H1 (cell line): ENCODE measurements around the gene ITGAE.

Experiments
- CHD2 ChIP-seq: IDR thresholded peaks from 2 replicates; pipeline ENCODE4 v1.6.1; 2012; ENCODE audit warnings: low read length, improper control_type of control experiment
- KDM5A ChIP-seq: fragments of 200-600 bp; IDR thresholded peaks from 2 replicates; pipeline ENCODE4 v1.7.1; 2012; ENCODE audit warnings: mild to moderate bottlenecking, low read length, inconsistent platforms, mixed read lengths
- SIRT6 ChIP-seq: IDR thresholded peaks from one replicate; pipeline ENCODE4 v1.7.1; 2012; ENCODE audit warnings: low read length, inconsistent platforms
- TF ChIP-seq, protein P1 (sequence below): IDR thresholded peaks from 2 replicates; pipeline ENCODE4 v1.6.1; 2012; ENCODE audit warnings: low read length, inconsistent platforms
- TF ChIP-seq, protein P2 (sequence below), 3 experiments: IDR thresholded peaks; 1 replicate in 2 of 3; 2 replicates in 1 of 3; pipeline versions ENCODE4 v1.5.1 to v1.6.1; 2011; ENCODE audit warnings: low read length in 3 of 3, mild to moderate bottlenecking in 3 of 3, inconsistent platforms in 2 of 3, low read depth in 1 of 3, moderate library complexity in 1 of 3; ENCODE audit not compliant: insufficient read depth in 1 of 3; ENCODE audit errors: control extremely low read depth in 1 of 3

DNA sequence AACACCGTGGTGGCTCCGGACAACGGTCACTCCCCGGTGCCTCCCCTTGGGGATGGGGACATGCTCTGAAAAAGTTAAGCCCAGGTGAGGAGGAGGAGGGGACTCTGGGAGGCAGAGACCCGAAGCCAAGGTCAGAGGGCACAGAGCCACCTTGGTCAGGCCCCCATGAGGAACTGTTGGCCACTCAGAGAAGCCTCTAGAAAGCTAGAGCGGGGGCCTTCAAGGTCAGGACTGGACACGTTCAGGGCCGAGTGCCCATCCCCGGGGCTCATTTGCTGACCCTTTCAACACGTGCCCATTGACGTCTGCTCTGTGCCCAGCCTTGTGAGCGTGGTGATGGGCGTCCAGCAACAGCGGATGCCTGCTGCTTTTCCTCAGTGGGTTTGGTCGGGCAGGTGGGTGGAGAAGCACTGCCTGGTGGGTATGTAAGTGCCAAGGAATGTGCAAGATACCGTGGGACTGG is 39.0 kb downstream of the ITGAE start:
- TF ChIP-seq, protein P1, sequence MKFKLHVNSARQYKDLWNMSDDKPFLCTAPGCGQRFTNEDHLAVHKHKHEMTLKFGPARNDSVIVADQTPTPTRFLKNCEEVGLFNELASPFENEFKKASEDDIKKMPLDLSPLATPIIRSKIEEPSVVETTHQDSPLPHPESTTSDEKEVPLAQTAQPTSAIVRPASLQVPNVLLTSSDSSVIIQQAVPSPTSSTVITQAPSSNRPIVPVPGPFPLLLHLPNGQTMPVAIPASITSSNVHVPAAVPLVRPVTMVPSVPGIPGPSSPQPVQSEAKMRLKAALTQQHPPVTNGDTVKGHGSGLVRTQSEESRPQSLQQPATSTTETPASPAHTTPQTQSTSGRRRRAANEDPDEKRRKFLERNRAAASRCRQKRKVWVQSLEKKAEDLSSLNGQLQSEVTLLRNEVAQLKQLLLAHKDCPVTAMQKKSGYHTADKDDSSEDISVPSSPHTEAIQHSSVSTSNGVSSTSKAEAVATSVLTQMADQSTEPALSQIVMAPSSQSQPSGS, result no peak
- TF ChIP-seq, protein P2, sequence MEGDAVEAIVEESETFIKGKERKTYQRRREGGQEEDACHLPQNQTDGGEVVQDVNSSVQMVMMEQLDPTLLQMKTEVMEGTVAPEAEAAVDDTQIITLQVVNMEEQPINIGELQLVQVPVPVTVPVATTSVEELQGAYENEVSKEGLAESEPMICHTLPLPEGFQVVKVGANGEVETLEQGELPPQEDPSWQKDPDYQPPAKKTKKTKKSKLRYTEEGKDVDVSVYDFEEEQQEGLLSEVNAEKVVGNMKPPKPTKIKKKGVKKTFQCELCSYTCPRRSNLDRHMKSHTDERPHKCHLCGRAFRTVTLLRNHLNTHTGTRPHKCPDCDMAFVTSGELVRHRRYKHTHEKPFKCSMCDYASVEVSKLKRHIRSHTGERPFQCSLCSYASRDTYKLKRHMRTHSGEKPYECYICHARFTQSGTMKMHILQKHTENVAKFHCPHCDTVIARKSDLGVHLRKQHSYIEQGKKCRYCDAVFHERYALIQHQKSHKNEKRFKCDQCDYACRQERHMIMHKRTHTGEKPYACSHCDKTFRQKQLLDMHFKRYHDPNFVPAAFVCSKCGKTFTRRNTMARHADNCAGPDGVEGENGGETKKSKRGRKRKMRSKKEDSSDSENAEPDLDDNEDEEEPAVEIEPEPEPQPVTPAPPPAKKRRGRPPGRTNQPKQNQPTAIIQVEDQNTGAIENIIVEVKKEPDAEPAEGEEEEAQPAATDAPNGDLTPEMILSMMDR (IDR thresholded peaks at IDR 0.05; ENCODE audit: control extremely low read depth in 1 of 3, insufficient read depth in 1 of 3, low read depth in 1 of 3, low read length in 3 of 3), result no peak
- TF ChIP-seq KDM5A (no peak), SIRT6 (no peak), CHD2 (no peak)
